DMS114 treated with DMSO at 0.1 percent for 48 hours (cell line): Measurements from ENCODE around the gene TPST2.
A peak's percentile ranks its signal among the peaks of the same experiment; 100 is the strongest.

Experiments used
- DNase-seq: peaks from one replicate; lab custom pipeline; 2025; ENCODE audit not compliant: unreplicated experiment; lab: John Stamatoyannopoulos, UW

The TPST2 gene

GRCh38 chr22:26502688-26503561, 87.0 kb downstream of the TPST2 start:
- peak; percentile 37 for DNase-seq

DNA sequence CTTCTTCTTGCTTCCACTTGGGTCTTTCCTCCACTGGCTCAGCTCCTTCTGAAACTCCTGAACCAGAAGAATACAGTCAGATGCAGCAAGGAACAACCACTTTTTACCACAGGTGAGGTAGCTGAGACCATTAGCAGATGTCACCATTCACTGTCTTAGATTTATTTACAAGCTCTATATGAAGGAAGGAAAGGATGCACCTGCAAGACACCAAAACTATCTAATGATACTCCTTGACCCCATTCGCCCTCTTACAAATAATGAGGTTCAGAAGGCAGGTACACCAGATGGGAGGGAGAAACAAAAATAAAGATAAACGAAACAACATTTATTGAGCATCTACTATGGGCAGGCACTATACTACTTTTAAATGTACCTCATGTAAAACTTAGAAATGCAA, 87.9 kb downstream of the TPST2 start:
- DNase-seq: no peak

- no peak for DNase-seq
Measured at GRCh38 chr22:26499188-26499703, 90.7 kb downstream of the TPST2 start.

DNA sequence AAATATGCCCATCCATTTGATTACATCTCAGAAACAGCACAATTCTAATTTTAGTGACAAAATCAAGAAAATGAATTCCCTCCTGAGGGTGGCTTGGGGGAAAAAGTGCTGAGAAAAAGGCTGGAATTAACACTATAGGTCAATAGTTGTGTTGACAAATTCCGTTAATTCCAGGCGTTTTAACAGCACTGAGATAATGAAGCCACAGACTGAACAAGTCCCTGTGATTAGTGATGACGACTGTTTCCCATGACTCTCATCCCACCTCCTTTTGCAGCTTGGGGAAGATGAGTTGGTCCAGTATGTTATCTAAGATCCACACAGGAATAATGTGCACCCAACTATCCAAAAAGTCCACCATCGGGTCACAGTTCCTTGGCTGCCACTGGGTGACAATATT, 93.5 kb downstream of the TPST2 start:
- no peak for DNase-seq

- no peak for DNase-seq
Measured at GRCh38 chr22:26494506-26494905, 95.4 kb downstream of the TPST2 start.

GRCh38 chr22:26492220-26492619, 97.7 kb downstream of the TPST2 start:
- DNase-seq: no peak

DNA sequence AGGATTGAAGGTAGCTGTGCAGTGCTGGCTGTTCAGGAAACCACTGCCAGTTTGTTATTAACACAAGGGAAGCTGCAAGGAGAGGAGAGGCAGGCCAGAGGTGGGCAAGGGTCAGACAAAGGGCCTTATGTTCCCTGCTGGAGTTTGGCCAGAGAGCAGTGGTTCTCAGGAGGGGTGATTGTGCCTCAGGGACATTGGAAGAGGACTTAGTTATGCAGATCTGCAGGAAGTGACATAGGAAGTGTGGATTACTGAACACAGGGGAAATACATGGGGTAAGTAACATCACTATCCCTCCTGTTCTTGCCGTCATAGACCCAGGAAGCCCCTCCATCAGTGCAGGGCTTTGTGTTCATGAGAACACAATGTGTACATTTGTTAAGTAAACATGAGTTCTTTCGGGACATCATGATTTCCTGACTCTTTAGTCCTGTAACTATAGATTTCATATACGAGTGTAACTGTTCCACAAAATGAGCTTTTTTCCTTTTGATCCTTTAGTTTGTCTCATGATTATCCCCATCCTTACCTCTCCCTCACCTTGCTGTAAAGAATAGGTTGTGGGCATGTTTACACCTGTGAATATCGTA, 100.4 kb downstream of the TPST2 start:
- no peak for DNase-seq

GRCh38 chr22:26487996-26488395, 101.9 kb downstream of the TPST2 start:
- DNase-seq: no peak

DNA sequence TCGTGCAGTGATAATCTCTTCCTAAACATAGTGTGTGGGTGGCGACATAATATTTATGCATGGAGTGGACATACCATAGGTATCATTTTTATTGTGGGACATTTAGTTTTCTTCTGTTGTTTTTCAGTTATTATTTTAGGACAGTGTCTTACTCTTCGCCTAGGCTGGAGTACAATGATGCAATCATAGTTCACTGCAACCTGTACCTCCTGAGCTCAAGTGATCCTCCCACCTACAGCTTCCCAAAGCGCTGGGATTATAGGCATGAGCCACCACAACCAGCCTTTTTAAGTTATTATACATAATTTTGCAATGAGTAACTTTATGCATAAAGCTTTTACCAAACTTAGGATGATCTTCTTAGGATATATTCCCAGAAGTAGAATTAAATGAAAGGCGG, 103.5 kb downstream of the TPST2 start:
- no peak for DNase-seq

GRCh38 chr22:26485806-26486390, 104.0 kb downstream of the TPST2 start:
- no peak for DNase-seq

DNA sequence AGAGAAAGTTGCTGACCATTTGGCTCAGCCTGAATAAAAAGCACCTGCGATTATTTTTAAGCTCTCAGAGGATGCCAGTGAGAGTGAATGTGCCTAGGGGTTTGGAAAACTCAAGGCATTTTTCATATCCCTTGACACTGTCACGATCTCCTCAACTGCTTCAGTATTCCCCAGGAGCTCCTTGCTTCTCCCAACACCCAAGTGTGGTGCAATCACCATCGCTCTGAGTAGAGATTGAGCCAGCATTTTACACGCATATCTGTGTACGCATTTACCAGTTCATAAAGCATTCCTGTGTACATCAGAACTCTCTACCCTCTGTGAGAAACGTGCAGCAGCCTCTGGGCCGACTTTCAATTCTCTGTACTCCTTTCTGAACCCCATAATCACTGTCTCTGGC, 104.9 kb downstream of the TPST2 start:
- no peak for DNase-seq

GRCh38 chr22:26484360-26484706, 105.6 kb downstream of the TPST2 start:
- no peak for DNase-seq

- peak; percentile 38 for DNase-seq
Measured at GRCh38 chr22:26483439-26484359, 106.2 kb downstream of the TPST2 start, which contains the start of the genes HPS4 and SRRD. HPS4 (minus strand) TSS chr22:26483783; CDS start chr22:26481762, 2,021 bp downstream. SRRD (plus strand) TSS chr22:26483877; CDS start chr22:26483891, 14 bp downstream.

- no peak for DNase-seq
Measured at GRCh38 chr22:26483043-26483438, 106.9 kb downstream of the TPST2 start.

DNA sequence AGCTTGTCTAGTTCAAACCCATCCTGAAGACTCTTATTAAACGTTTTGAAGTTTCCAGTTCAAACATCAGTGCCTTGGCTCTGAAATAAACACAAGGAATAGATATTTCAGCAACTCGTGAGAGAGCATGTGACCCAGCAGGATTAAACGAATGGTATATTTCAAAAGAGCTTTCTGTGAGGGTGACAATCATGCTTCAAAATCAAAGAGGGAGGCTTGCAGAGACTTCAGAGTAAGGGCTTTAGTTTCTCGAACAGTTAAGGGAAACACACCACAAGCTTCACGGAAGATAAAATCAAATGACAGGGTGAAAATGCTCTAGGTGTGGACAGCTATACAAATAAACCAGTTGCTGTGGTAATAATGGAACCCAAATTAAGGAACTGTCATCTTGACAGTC, 107.8 kb downstream of the TPST2 start:
- DNase-seq: no peak

GRCh38 chr22:26481694-26482093, 108.2 kb downstream of the TPST2 start:
- DNase-seq: no peak

DNA sequence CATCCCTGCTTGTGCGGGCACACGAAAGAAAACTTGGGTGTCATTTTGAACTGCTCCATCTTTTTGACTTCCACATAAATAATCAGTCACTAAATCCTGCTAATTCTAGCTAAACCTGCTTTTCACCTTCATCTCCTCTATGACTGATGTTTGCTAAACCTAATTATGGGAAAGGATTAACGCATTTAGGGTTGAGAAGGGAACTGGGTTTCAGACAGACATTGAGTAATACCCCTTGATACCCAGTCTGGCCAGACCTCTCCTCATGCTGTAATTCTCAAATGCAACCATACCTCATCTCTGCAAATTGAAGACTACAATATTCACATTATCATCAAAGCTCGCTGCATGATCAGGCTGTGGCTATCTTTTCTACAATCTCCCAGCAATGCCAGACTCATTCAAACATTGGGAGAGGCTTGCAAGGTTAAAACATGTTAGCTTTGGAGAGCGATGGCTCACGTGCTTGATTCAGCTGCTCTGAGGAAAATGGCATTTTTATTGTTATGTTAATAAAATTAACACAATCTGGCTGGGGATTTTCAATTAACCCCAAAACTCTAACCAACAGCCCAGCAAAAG, 108.7 kb downstream of the TPST2 start:
- no peak for DNase-seq

DNA sequence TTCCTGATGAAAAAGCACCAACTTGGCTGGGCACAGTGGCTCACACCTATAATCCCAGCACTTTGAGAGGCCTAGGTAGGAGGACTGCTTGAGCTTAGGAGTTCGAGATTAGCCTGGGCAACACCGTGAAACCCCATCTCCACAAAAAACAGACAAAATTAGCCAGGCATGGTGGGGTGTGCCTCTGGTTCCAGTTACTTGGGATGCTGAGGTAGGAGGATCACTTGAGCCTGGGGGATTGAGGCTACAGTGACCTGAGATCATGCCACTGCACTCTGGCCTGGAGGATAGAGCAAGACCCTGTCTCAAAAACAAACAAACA, 109.4 kb downstream of the TPST2 start:
- no peak for DNase-seq

GRCh38 chr22:26479792-26480610, 109.9 kb downstream of the TPST2 start:
- no peak for DNase-seq
